ENCODE measurements around the gene UBA6.
"Not testable (repeated sequence)": the region's sequence is repeated elsewhere in the genome, so short reads cannot be mapped to it uniquely, and the experiment has no call there.

Gene UBA6

DNA sequence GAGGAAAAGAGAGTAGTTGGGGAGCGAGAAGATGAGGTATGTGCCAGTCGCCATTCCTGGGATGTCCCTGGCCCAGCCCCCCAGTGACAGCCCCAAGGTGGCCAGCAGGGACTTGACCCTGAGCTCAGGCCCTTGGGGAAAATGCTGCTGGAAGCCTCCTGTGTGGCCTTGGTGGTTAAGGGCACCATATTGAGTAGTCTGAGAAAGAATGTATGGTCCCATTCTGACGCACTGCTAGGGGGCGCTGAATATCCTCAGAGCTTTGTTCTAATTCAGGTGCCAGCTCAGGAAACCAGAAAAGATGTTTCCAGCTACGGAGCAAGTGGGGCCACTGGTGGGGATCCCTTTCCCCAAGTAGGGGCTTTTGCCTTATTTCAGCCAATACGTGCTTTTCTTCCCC is 14.0 kb upstream of the UBA6 start:
- TF ChIP-seq, protein P1, sequence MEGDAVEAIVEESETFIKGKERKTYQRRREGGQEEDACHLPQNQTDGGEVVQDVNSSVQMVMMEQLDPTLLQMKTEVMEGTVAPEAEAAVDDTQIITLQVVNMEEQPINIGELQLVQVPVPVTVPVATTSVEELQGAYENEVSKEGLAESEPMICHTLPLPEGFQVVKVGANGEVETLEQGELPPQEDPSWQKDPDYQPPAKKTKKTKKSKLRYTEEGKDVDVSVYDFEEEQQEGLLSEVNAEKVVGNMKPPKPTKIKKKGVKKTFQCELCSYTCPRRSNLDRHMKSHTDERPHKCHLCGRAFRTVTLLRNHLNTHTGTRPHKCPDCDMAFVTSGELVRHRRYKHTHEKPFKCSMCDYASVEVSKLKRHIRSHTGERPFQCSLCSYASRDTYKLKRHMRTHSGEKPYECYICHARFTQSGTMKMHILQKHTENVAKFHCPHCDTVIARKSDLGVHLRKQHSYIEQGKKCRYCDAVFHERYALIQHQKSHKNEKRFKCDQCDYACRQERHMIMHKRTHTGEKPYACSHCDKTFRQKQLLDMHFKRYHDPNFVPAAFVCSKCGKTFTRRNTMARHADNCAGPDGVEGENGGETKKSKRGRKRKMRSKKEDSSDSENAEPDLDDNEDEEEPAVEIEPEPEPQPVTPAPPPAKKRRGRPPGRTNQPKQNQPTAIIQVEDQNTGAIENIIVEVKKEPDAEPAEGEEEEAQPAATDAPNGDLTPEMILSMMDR (IDR thresholded peaks at IDR 0.05; ENCODE audit: low read depth, low read length, missing control alignments): no peak
- no peak for DNase-seq (ENCODE audit: low read depth)
- no peak overlapping the region for H3K4me3 ChIP-seq (ENCODE audit: low read depth, low read length)

DNA sequence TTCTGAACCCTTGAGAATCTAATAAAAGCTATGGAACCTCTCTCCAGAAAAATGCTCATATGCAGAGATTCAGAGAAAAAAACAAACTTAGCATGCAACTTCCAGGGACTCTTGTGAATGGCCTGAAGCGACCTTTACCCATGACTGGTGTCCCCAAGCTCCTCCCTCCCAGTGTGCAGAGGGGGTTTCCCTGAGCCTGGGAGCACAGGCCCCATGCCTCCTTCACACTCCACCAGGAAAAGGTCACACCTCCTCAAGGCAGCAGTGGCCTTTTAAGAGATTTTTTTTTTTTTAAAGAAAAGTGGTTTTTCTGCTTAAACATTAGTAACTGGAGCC is 13.3 kb upstream of the UBA6 start:
- H3K4me3 ChIP-seq (ENCODE audit: low read depth, low read length): no peak overlapping the region
- DNase-seq (ENCODE audit: low read depth): no peak
- TF ChIP-seq, protein P1 (IDR thresholded peaks at IDR 0.05; ENCODE audit: low read depth, low read length, missing control alignments): no peak

DNA sequence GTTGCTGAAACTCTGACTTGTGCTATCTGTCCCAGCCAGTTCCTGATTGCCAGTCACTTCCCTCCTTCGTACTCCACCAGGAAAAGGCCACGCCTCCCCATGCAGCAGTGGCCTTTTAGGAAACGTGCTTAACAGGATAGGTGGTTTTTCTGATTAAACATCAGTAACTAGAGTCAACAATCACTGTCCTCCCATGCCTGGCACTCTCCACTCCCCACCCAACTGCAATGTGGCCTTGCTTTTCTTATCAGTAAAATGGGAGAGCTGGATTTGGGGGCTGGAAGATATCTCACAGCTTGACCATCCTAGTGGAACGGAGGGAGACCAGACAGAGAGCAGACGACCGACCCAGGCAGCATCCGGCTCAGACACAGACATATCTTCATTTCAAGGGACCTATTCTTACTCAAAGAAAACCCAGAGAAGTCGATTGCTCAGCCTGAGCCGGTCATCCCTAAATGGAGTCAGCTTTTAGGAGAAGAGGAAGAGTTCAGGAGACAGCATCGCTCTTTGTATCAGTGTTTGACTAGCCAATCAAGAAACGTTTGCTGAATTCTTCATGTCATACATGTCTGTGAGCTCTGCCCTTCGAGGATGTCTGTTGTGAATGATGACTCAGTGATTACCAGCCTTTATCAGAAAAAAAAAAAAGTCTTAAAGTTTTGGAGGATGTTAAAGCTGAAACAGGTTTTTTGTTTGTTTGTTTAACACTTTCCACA is 12.7 kb upstream of the UBA6 start:
- no peak for DNase-seq (ENCODE audit: low read depth)
- TF ChIP-seq, protein P1 (IDR thresholded peaks at IDR 0.05; ENCODE audit: low read depth, low read length, missing control alignments): no peak
- no peak overlapping the region for H3K4me3 ChIP-seq (ENCODE audit: low read depth, low read length)

DNA sequence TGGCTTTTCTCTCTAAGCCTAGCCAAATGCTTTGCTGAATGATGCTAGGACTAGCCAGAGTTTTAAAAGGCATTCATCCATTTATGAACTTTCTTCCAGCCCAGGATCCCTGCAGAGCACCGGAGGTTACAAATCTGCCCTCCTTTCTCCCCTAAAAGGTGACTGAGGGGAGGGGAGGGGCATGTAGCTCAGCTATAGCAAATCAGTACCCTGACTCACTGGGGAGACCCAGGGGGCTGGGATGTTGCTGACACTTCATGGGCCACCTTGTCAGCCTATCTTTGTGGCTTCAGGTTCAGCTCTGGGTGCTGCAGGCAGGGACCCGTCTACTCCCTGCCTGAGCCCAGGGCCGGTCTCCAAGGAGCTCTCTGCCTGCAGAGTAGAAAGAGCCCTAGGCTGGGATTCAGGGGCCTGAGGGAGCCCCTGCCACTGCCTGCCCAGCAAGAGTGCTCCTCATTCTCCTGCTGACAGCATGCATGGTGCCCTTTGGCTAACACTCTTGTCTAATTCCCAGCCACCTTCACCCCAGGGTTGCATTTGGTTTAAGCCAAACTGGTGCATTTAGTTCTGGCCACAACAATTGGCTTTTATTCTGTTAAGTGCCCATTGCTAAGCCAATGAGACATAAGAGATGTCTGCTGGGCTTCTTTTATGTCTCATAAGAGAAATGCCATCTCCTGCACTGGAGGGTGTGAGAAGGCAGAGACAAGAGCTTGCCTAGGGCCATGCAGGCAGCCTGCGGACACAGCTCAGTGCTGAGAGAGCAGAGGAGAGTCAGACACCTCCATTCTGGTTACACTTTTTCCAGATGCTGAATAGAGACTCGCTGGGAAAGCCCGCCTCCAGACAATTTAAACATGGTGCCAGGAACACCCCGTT is 11.9 kb upstream of the UBA6 start:
- DNase-seq (ENCODE audit: low read depth): no peak
- TF ChIP-seq, protein P1 (IDR thresholded peaks at IDR 0.05; ENCODE audit: low read depth, low read length, missing control alignments): no peak
- no peak overlapping the region for H3K4me3 ChIP-seq (ENCODE audit: low read depth, low read length)

DNA sequence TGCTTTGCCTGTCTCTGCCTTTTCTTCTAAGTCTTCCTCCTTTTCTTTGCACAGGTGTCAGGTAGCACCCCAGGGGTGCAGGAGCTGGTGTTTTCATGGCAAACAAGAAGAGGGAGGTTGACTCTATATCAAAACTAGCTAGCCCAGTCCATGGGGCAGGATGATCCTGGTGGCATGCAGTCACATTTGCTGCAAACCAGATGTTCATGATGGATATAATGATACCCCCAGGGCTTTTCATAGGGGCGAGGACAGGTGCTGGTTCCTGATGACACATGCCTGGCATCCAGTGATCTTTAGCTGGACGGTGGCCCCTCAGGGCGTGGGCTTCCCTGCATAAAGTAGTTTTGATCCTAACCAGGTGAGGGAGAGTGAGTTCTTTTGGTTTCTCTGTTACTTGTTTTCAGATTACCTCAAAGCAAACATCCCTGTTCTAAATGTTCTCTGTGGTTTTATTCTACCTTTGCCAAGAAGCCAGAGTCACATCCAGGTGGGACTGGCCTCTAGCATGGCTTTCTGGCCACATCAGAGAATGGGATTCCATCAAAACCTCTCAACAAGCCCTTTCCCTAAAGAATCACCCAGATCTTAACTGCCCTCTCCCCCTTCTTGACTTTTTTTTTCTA is 11.2 kb upstream of the UBA6 start:
- no peak for DNase-seq (ENCODE audit: low read depth)
- TF ChIP-seq, protein P1 (IDR thresholded peaks at IDR 0.05; ENCODE audit: low read depth, low read length, missing control alignments): no peak
- H3K4me3 ChIP-seq (ENCODE audit: low read depth, low read length): no peak overlapping the region

DNA sequence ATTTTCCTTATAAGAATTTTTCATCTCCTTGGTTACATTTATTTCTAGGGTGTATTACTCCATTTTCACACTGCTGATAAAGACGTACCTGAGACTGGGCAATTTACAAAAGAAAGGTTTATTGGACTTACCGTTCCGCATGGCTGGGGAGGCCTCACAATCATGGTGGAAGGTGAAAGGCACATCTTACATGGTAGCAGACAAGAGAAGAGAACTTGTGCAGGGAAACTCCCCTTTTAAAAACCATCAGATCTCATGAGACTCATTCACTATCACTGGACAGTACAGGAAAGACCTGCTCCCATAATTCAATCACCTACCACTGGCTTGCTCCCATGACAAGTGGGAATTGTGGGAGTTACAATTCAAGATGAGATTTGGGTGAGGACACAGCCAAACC is 5.7 kb upstream of the UBA6 start:
- not testable (repeated sequence) for H3K4me3 ChIP-seq (ENCODE audit: low read depth, low read length); DNase-seq (ENCODE audit: low read depth)

DNA sequence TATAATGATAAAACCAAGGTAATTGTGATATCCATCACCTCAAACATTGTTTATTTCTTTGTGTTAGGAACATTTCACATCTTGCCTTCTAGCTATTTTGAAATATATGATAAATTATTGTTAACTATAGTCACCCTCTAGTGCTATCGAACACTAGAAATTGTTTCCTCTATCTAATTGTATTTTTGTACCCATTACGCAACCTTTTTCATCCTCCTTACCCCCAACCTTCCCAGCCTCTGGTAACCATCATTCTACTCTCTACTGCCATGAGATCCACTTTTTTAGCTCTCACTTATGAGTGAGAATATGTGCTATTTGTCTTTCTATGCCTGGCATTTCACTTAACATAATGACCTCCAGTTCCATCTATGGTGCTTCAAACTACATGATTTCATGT is 3.9 kb upstream of the UBA6 start:
- H3K4me3 ChIP-seq (ENCODE audit: low read depth, low read length): no peak overlapping the region
- TF ChIP-seq, protein P1 (IDR thresholded peaks at IDR 0.05; ENCODE audit: low read depth, low read length, missing control alignments): no peak
- DNase-seq (ENCODE audit: low read depth): no peak

All from GM12864 (cell line).